HepG2 (cell line): ENCODE data around the gene ABHD2.

Experiments
- SMARCC2 ChIP-seq: fragments of 450-650 bp; IDR thresholded peaks from 2 replicates; pipeline ENCODE4 v1.6.1; 2017; ENCODE audit warnings: antibody characterized with exemption, mild to moderate bottlenecking
- ZNF263 ChIP-seq: sonication (generic); formaldehyde crosslinking; IDR thresholded peaks from 2 replicates; pipeline ENCODE4 v1.4.0; 2020; ENCODE audit warnings: missing genetic modification reagents
- TF ChIP-seq, protein P1 (sequence below): sonication (generic); formaldehyde crosslinking; conservative IDR thresholded peaks from 2 replicates; pipeline ENCODE4 v1.4.0; 2020; ENCODE audit warnings: missing genetic modification reagents

DNA sequence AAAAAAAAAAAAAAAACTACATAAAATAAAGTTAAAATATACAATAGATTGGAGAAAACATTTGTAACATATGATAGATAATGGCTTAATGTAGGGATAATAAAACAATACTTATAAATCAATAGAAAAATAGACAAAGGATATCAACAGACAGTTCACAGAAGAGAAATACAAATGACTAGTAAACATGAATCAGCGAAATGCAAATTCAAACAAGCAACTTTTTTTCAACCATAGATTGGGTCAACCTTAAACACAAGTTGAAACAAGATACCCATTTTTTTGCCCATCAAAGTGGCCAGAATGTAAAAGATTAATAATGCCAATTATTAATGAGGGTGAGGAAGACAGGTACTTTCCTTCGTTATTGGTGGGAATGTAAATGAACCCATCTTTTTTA is 59.9 kb downstream of the ABHD2 start:
- TF ChIP-seq SMARCC2 (no peak), ZNF263 (CRISPR knock-in tag) (no peak)
- TF ChIP-seq, protein P1, sequence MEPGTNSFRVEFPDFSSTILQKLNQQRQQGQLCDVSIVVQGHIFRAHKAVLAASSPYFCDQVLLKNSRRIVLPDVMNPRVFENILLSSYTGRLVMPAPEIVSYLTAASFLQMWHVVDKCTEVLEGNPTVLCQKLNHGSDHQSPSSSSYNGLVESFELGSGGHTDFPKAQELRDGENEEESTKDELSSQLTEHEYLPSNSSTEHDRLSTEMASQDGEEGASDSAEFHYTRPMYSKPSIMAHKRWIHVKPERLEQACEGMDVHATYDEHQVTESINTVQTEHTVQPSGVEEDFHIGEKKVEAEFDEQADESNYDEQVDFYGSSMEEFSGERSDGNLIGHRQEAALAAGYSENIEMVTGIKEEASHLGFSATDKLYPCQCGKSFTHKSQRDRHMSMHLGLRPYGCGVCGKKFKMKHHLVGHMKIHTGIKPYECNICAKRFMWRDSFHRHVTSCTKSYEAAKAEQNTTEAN (CRISPR knock-in tag), result no peak
